IMR-90 (cell line): Measurements from ENCODE around the gene NCS1. TPM values are rescaled to one million over a fixed set of nuclear protein-coding genes. Genes with fewer than 3 reads are reported as not detected.

ENCODE experiments used
- ATAC-seq: fragments of 200-7000 bp; cut with Tn5 transposase; 2 replicates; pipeline ENCODE4 v1.9.1; 2020; ENCODE audit warnings: low read depth, mild to moderate bottlenecking, moderate library complexity
- BruUV-seq: library from RNA; stranded (reverse); fragments of 400-500 nt; replicated peaks from 2 replicates; lab custom pipeline; 2021; lab: Mats Ljungman, UMichigan
- CTCF ChIA-PET: fragments of 300-600 bp; formaldehyde crosslinking; extraction: SDS; loops from one replicate; lab custom pipeline; 2021; ENCODE audit warnings: antibody characterized with exemption; lab: Yijun Ruan, JAX
- POLR2A ChIA-PET: fragments of 300-600 bp; sonication (Branson Sonifier 250); formaldehyde crosslinking; loops from one replicate; lab custom pipeline; 2022; ENCODE audit warnings: antibody characterized with exemption; ENCODE audit not compliant: unreplicated experiment; lab: Charles Lee
- DNase-seq: peaks from one replicate; pipeline ENCODE4 v3.0.0; 2013
- H2AFZ ChIP-seq: replicated peaks from 2 replicates; pipeline ENCODE3; 2013; ENCODE audit warnings: low read length, mild to moderate bottlenecking; ENCODE audit not compliant: poor library complexity
- H2AK5ac ChIP-seq: 2 replicates; pipeline ENCODE4 v1.6.1; 2013; ENCODE audit warnings: low read depth, low read length, inconsistent platforms
- H2AK9ac ChIP-seq: replicated peaks from 2 replicates; pipeline ENCODE3; 2013; ENCODE audit warnings: mild to moderate bottlenecking, low read depth, low read length, moderate library complexity; ENCODE audit not compliant: poor library complexity
- H2BK120ac ChIP-seq: 2 replicates; pipeline ENCODE4 v1.6.1; 2013; ENCODE audit warnings: low read depth, low read length, inconsistent platforms
- H2BK15ac ChIP-seq: 3 replicates; pipeline ENCODE4 v1.6.1; 2013; ENCODE audit warnings: low read depth, low read length, inconsistent platforms
- H2BK20ac ChIP-seq: 2 replicates; pipeline ENCODE4 v1.6.1; 2013; ENCODE audit warnings: low read depth, mild to moderate bottlenecking, inconsistent platforms, low read length, moderate library complexity
- H2BK5ac ChIP-seq: 2 replicates; pipeline ENCODE4 v1.6.1; 2013; ENCODE audit warnings: mild to moderate bottlenecking, low read depth, low read length, inconsistent platforms; ENCODE audit not compliant: poor library complexity, severe bottlenecking
- H3K14ac ChIP-seq: replicated peaks from 2 replicates; pipeline ENCODE4 v1.6.1; 2013; ENCODE audit warnings: low read depth, low read length, inconsistent platforms
- H3K18ac ChIP-seq: 2 replicates; pipeline ENCODE4 v1.6.1; 2013; ENCODE audit warnings: low read depth, low read length, control low read depth
- H3K23ac ChIP-seq: 2 replicates; pipeline ENCODE4 v1.6.1; 2013; ENCODE audit warnings: low read depth, low read length, inconsistent platforms
- H3K27ac ChIP-seq: 2 replicates; pipeline ENCODE4 v1.5.1; 2013; ENCODE audit warnings: mild to moderate bottlenecking, control low read depth, low read length; ENCODE audit not compliant: insufficient read depth
- H3K27me3 ChIP-seq: 2 replicates; pipeline ENCODE4 v1.6.1; 2013; ENCODE audit warnings: low read length; ENCODE audit not compliant: control insufficient read depth, insufficient read depth
- H3K36me3 ChIP-seq: 2 replicates; pipeline ENCODE4 v1.6.1; 2013; ENCODE audit warnings: low read length, mixed read lengths; ENCODE audit not compliant: control insufficient read depth, insufficient read depth
- H3K4ac ChIP-seq: 2 replicates; pipeline ENCODE4 v1.6.1; 2013; ENCODE audit warnings: low read depth, low read length, inconsistent platforms
- H3K4me1 ChIP-seq: 2 replicates; pipeline ENCODE4 v1.6.1; 2013; ENCODE audit warnings: low read length, mixed read lengths; ENCODE audit not compliant: control insufficient read depth, insufficient read depth
- H3K4me2 ChIP-seq: 2 replicates; pipeline ENCODE4 v1.6.1; 2013; ENCODE audit warnings: low read depth, mild to moderate bottlenecking, control low read depth, low read length, moderate library complexity
- H3K4me3 ChIP-seq: 2 replicates; pipeline ENCODE4 v1.5.1; 2013; ENCODE audit warnings: low read depth, mild to moderate bottlenecking, control low read depth, low read length, moderate library complexity; ENCODE audit not compliant: insufficient read depth
- H3K56ac ChIP-seq: 2 replicates; pipeline ENCODE4 v1.6.1; 2013; ENCODE audit warnings: low read length, inconsistent platforms; ENCODE audit not compliant: insufficient read depth; ENCODE audit errors: extremely low read depth
- H3K79me1 ChIP-seq, 2 experiments: 2 replicates each; pipeline ENCODE4 v1.6.1; 2013; ENCODE audit warnings: low read length in 2 of 2, inconsistent platforms in 1 of 2, low read depth in 1 of 2
- H3K9ac ChIP-seq: 2 replicates; pipeline ENCODE4 v1.6.1; 2013; ENCODE audit warnings: low read depth, low read length, control low read depth
- H3K9me1 ChIP-seq: 2 replicates; pipeline ENCODE4 v1.6.1; 2013; ENCODE audit warnings: low read length, inconsistent platforms; ENCODE audit not compliant: insufficient read depth
- H3K9me3 ChIP-seq: 2 replicates; pipeline ENCODE4 v1.6.1; 2013; ENCODE audit warnings: low read length; ENCODE audit not compliant: control insufficient read depth, insufficient read depth
- H4K20me1 ChIP-seq: 2 replicates; pipeline ENCODE4 v1.6.1; 2013; ENCODE audit warnings: low read length, inconsistent platforms; ENCODE audit not compliant: insufficient read depth
- H4K5ac ChIP-seq: 2 replicates; pipeline ENCODE4 v1.6.1; 2013; ENCODE audit warnings: mild to moderate bottlenecking, low read depth, low read length, control low read depth
- H4K8ac ChIP-seq, 2 experiments: 2 replicates each; pipeline ENCODE4 v1.6.1; 2013; ENCODE audit warnings: low read depth in 2 of 2, low read length in 2 of 2, control low read depth in 1 of 2, inconsistent platforms in 1 of 2
- H4K91ac ChIP-seq: 2 replicates; pipeline ENCODE4 v1.6.1; 2013; ENCODE audit warnings: low read depth, low read length, inconsistent platforms; ENCODE audit not compliant: insufficient read depth
- BHLHE40 ChIP-seq: fragments of 150-350 bp; IDR thresholded peaks from 2 replicates; pipeline ENCODE4 v1.6.1; 2016; ENCODE audit warnings: mild to moderate bottlenecking, low read depth, low read length
- CEBPB ChIP-seq: IDR thresholded peaks from 2 replicates; pipeline ENCODE4 v1.6.1; 2012; ENCODE audit warnings: low read depth, low read length, improper control_type of control experiment
- CHD1 ChIP-seq: IDR thresholded peaks from 2 replicates; pipeline ENCODE4 v1.6.1; 2012; ENCODE audit warnings: low read depth, low read length, improper control_type of control experiment
- CTCF ChIP-seq: conservative IDR thresholded peaks from 2 replicates; pipeline ENCODE4 v1.5.1; 2012; ENCODE audit warnings: mild to moderate bottlenecking, low read depth, low read length, improper control_type of control experiment
- ELK1 ChIP-seq: fragments of 150-350 bp; IDR thresholded peaks from 2 replicates; pipeline ENCODE4 v1.6.1; 2016; ENCODE audit warnings: low read depth, mild to moderate bottlenecking, low read length, moderate library complexity, borderline replicate concordance
- FOS ChIP-seq: fragments of 150-350 bp; IDR thresholded peaks from 2 replicates; pipeline ENCODE4 v1.6.1; 2016; ENCODE audit warnings: low read depth, low read length
- MAFK ChIP-seq: IDR thresholded peaks from 2 replicates; pipeline ENCODE4 v1.6.1; 2012; ENCODE audit warnings: low read depth, low read length, improper control_type of control experiment
- MAZ ChIP-seq: IDR thresholded peaks from 2 replicates; pipeline ENCODE4 v1.6.1; 2012; ENCODE audit warnings: low read depth, mild to moderate bottlenecking, low read length, improper control_type of control experiment, moderate library complexity, borderline replicate concordance
- MXI1 ChIP-seq: IDR thresholded peaks from 2 replicates; pipeline ENCODE4 v1.6.1; 2012; ENCODE audit warnings: low read depth, mild to moderate bottlenecking, low read length, moderate library complexity, borderline replicate concordance
- NFE2L2 ChIP-seq: fragments of 150-350 bp; IDR thresholded peaks from 2 replicates; pipeline ENCODE4 v1.6.1; 2016; ENCODE audit warnings: low read depth, mild to moderate bottlenecking, low read length
- POLR2A ChIP-seq: IDR thresholded peaks from 2 replicates; pipeline ENCODE4 v1.6.1; 2012; ENCODE audit warnings: mild to moderate bottlenecking, low read depth, low read length
- RAD21 ChIP-seq: IDR thresholded peaks from 2 replicates; pipeline ENCODE4 v1.6.1; 2012; ENCODE audit warnings: low read length, improper control_type of control experiment
- RCOR1 ChIP-seq: IDR thresholded peaks from 2 replicates; pipeline ENCODE4 v1.6.1; 2012; ENCODE audit warnings: mild to moderate bottlenecking, low read length, improper control_type of control experiment; ENCODE audit not compliant: insufficient replicate concordance
- RFX5 ChIP-seq: IDR thresholded peaks from 2 replicates; pipeline ENCODE4 v1.8.0; 2012; ENCODE audit warnings: low read depth, mild to moderate bottlenecking, low read length, moderate library complexity
- SMC3 ChIP-seq: fragments of 150-350 bp; IDR thresholded peaks from 2 replicates; pipeline ENCODE4 v1.6.1; 2016; ENCODE audit warnings: low read depth, mild to moderate bottlenecking, antibody characterized with exemption, low read length, moderate library complexity
- USF2 ChIP-seq: fragments of 150-350 bp; IDR thresholded peaks from 2 replicates; pipeline ENCODE4 v1.6.1; 2017; ENCODE audit warnings: mild to moderate bottlenecking, antibody characterized with exemption, low read length, low read depth
- WGBS, 2 experiments: methylation state at CpG; one replicate each; pipeline versions ENCODE4 v1.1.5 to v1.1.7; 2013; ENCODE audit warnings: missing lambda C conversion rate in 2 of 2; ENCODE audit not compliant: insufficient read length in 1 of 2; ENCODE audit errors: extremely low coverage in 2 of 2; 5-methylcytosine and 5-hydroxymethylcytosine counted together
- dilution Hi-C: fragments of 300-500 bp; cut with HindIII; formaldehyde crosslinking; loops from one replicate; pipeline ENCODE4 v1.14.3; 2018; ENCODE audit warnings: low sequenced_read_pairs; ENCODE audit not compliant: unreplicated experiment
- in situ Hi-C: fragments of 300-500 bp; cut with MboI; formaldehyde crosslinking; loops from 3 replicates; pipeline ENCODE4 v1.14.3; 2019; ENCODE audit warnings: low sequenced_read_pairs, inconsistent platforms, mixed read lengths
- intact Hi-C: fragments of 100-400 bp; cut with micrococcal nuclease; formaldehyde crosslinking; loops from 2 replicates; pipeline ENCODE4 v1.10.0; 2022
- polyA plus RNA-seq, 3 experiments: library from polyadenylated mRNA; depleted of rRNA; stranded (reverse); fragments of >200 nt; gene quantifications; 2 replicates each; pipeline ENCODE4 v1.2.3, GENCODE V29; 2012; ENCODE audit warnings: low replicate concordance in 1 of 3
- total RNA-seq: library from RNA; depleted of rRNA; stranded (reverse); fragments of >200 nt; gene quantifications from 2 replicates; pipeline ENCODE4 v1.2.3, GENCODE V29; 2012

Gene NCS1
- total and polyA plus RNA-seq, 2 of the 4 experiments (the other 2 are of a cell fraction): 41.0 to 60.5 TPM

GRCh38 chr9:130159057-130159456, 13.1 kb upstream of the NCS1 start:
- H3K27ac ChIP-seq: no peak overlapping the region
- no peak overlapping the region for H3K56ac ChIP-seq
- TF ChIP-seq NFE2L2: no peak
- no peak for TF ChIP-seq MXI1
- no peak for TF ChIP-seq CEBPB
- no peak for TF ChIP-seq BHLHE40
- TF ChIP-seq POLR2A: no peak
- TF ChIP-seq CHD1: no peak
- TF ChIP-seq RAD21: no peak
- TF ChIP-seq RFX5: no peak
- no peak for TF ChIP-seq FOS
- TF ChIP-seq ELK1: no peak
- TF ChIP-seq MAZ: no peak
- no peak for TF ChIP-seq USF2
- no peak for TF ChIP-seq SMC3
- no peak for TF ChIP-seq MAFK
- TF ChIP-seq CTCF: no peak
- TF ChIP-seq RCOR1: no peak
- H4K91ac ChIP-seq: no peak overlapping the region
- H3K79me1 ChIP-seq: no peaks in the 10 kb centered on the region
- no peaks in the 10 kb centered on the region for H3K9me3 ChIP-seq
- no TSS peak for BruUV-seq
- no peak overlapping the region for H3K9ac ChIP-seq
- H4K8ac ChIP-seq: no peak overlapping the region
- H2AK5ac ChIP-seq: no peak overlapping the region
- H2BK20ac ChIP-seq: no peak overlapping the region
- ATAC-seq: no peak
- in situ Hi-C loops (no loop called here), dilution Hi-C loops (no loop called here), intact Hi-C loops (no loop called here)
- H3K4me3 ChIP-seq: no peak overlapping the region
- POLR2A ChIA-PET: no interaction called here
- H3K4me2 ChIP-seq: no peak overlapping the region
- no peak overlapping the region for H3K4ac ChIP-seq
- no peaks in the 10 kb centered on the region; the same call in 1 of the 2 replicates for H3K27me3 ChIP-seq
- no peak overlapping the region for H3K23ac ChIP-seq
- no peak overlapping the region for H3K14ac ChIP-seq
- H3K18ac ChIP-seq: no peak overlapping the region
- CTCF ChIA-PET: no interaction called here
- H2BK5ac ChIP-seq: no peak overlapping the region
- H3K36me3 ChIP-seq: no peaks in the 10 kb centered on the region
- no peak overlapping the region for H4K5ac ChIP-seq
- DNase-seq: no peak
- no peaks in the 10 kb centered on the region for H4K20me1 ChIP-seq
- H2AK9ac ChIP-seq: no peak overlapping the region
- H2AFZ ChIP-seq: no peak overlapping the region
- H3K9me1 ChIP-seq: no peaks in the 10 kb centered on the region
- no peak overlapping the region for H2BK15ac ChIP-seq
- 0% methylated on average over 1 of the region's 8 CpGs; no CpG with 5 or more reads in 1 of the 2 experiments for WGBS, 2 experiments
- no peaks in the 10 kb centered on the region for H3K4me1 ChIP-seq
- H2BK120ac ChIP-seq: no peak overlapping the region
